NCI-H82 (cell line): ENCODE data around the gene TLDC2.
"Not testable (repeated sequence)": the region's sequence is repeated elsewhere in the genome, so short reads cannot be mapped to it uniquely, and the experiment has no call there.

Source experiments
- DNase-seq: peaks from one replicate; lab custom pipeline; 2025; lab: John Stamatoyannopoulos, UW

Gene TLDC2

DNA sequence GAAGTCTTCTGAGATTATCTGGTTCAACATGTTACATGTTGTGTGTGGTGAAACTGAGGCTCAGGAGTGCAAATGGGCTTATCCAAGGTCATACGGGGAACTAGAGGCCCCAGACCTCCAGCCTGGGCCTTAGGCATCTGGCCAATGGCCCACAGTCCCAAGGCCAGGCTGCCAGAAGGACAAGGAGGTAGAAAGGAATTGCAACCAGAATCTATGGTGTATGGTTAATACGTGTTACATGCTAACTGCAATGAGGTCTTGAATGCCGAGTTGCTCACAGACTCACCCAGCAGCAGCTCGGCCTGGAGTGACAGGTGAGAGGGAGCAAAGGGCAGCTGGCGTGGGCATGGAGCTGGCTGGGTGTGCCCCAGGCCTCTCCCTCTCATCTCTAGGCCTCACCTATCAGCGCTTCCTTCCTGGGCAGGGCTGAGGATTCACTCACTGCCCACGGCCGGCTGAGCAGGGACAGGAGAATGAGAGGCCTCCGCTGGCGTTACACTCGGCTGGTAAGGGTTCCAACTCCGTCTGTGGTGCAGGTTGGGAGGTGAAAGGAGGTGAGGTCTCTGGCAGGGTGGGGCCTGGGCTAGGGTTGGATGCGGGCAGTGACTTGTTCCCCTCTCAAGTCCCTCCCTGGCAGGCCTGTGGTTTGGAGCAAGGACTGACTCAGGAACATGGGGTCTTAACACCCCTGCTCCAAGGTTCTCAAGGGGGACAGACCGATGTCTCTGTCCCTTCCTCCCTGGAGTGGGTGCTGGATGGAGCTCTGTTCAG is at the start of gene TLDC2:
Gene TLDC2 (plus strand): TSS at position 437 of the 771 bp plus-strand sequence. CDS start 37 bp downstream, at position 474.
- no peak for DNase-seq

DNA sequence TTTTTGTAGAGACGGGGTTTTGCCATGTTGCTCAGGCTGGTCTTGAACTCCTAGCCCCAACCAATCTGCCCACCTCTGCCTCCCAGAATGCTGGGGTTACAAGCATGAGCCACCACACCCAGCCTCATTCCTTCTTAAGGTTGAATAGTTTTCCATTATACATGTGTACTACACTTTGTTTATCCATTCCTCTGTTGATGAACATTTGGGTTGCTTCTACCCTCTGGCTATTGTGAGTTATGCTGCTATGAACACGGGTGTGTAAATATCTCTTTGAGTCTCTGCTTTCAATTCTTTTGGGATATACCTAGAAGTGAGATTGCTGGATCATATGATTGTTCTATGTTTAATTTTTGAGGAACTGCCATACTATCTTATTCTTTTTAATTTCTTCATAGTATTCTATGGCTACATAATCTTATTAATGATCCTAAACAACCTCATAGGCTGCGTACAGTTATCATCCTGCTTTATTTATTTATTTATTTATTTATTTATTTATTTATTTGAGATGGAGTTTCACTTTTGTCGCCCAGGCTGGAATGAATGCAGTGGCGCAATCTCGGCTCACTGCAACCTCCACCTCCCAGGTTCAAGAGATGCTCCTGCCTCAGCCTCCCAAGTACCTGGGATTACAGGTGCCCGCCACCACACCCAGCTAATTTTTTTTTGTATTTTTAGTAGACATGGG is 49.2 kb upstream of the TLDC2 start:
- no peak for DNase-seq

DNA sequence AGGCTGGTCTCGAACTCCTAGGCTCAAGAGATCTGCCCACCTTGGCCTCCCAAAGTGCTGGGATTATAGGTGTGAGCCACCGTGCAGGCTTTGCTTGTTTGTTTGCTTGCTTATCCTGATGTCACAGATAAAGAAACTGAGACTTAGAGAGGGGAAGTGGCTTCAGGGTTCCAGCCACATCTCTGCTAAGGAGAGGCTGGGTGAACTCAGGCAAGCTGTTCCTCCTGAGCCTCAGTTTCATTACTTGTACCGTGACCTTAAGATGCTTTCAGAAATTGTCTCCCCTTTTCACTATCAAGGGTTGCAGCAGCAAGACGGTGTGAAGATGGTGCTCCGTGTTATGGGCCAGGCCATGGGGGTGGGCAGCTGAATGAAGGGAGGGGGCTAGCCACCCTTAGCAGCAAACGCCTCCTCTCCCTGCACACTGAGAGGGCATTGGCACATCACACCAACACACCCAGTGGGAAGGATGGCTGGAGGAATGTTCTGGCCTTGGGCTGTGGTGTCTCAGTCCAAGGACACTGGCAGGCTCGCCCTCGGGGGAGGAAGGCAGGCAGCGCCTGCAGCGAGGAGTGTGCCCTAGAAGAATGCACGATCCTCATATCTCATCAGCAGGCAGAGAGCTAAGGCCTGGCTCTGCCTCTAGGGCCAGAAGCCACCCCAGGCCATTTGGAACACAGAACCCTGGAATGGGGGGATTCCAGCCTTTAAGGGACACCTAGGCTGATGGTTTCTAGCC is 48.2 kb upstream of the TLDC2 start:
- DNase-seq, result no peak

DNA sequence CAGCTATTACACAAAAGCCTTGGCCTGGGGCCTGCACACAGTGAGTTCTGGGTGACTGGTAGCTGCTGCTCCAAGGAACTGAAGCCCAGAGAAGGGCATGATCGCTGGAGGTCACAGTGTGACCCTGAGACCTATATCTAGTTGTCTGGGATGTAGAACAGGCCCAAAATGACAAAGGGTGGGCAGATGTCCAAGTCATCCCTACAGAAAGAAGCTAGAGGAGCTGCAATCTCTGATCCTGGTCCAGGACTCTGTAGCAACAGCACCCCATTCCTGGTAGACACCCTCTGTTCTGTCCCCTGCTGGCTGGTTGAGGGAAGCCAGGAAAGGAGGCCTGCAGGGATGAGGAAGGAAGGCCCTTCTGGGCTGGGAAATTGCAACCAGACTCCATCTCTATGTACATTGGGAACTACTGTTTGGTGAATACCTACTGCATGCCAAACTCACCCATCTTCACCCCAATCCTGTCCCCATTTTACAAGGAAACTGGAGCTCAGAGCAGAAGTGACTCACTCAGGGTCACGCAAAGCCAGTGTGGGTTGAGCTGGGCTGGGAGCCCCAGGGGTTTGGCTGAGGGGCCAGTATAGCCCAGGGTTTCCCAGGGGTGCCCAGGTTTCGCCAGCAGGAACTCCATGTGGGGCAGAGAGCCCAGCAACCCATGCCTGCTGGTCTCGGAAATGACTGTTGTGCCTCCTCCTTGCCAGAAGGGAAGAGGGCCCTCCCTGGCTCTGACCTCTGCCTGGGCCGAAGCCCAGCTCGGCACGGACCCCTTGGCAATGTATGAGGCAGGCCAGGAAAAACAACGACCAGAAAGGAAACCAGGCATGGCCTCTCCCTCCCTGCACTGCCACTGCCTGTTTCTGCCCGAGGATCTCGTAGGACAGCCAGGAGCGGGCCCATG is 44.9 kb upstream of the TLDC2 start:
- DNase-seq, result no peak

DNA sequence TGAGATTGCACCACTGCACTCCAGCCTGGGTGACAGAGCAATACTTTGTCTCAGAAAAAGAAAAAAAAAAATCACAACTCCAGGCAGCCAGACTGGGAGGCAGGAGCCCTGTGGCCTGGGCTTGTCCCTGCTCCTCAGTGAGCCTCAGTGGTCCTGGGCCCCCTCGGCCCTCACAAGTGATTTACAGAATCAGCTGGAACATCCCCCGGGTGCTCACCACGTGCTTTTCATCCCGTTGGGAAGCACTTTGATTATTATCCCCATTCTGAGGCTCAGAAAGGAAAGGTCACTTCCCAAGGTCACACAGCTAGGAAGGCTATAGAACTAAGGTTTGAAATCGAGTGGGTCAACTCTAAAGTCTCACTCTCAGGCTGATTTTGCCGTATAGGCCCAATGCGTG is 43.1 kb upstream of the TLDC2 start:
- peak; percentile 61 for DNase-seq

DNA sequence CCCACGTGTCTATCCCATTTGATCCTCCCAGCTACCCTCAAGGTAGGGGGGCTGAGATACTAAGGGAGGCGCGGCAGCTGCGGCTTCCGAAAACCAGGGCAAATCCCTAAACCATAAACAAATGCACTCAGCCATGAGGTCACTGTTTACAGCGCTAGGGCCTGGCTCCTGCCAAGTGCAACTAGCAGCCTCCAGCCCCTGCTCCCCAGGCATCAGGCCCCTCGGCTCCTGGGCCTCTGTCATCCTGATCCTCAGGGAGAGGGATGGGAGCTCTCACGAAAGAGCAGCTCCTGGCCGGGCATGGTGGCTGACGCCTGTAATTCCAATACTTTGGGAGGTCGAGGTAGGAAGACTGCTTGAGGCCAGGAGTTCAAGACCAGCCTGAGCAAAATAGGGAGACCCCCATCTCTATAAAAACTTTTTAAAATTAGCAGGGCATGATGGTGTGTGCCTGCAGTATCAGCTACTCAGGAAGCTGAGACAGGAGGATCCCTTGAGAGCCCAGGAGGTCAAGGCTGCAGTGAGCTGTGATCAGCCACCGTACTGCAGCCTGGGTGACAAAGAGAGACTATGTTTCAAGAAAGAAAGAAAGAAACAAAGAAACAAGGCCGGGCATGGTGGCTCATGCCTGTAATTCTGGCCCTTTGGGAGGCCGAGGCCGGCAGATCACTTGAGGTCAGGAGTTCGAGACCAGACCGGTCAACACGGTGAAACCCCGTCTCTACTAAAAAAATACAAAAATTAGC is 42.5 kb upstream of the TLDC2 start:
- peak; percentile 92 for DNase-seq

DNA sequence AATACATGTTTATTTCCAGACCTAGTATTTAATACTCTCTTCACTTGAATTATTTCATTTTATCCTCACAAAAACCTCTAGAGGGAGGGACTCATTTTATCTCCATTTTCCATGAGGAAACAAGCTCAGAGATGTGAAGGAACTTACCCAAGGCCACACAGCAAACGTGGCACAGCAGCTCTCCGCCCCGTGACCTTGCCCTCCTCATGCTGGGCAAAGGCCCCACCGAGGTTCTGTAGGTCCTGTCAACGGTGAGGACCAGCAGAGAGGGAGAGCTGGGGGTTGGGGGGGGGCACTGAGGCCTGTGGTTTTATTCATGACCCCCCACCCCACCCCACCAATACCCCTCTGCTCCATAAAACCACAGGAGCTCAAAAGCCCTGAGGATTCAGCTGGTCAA is 40.9 kb upstream of the TLDC2 start:
- no peak for DNase-seq

DNA sequence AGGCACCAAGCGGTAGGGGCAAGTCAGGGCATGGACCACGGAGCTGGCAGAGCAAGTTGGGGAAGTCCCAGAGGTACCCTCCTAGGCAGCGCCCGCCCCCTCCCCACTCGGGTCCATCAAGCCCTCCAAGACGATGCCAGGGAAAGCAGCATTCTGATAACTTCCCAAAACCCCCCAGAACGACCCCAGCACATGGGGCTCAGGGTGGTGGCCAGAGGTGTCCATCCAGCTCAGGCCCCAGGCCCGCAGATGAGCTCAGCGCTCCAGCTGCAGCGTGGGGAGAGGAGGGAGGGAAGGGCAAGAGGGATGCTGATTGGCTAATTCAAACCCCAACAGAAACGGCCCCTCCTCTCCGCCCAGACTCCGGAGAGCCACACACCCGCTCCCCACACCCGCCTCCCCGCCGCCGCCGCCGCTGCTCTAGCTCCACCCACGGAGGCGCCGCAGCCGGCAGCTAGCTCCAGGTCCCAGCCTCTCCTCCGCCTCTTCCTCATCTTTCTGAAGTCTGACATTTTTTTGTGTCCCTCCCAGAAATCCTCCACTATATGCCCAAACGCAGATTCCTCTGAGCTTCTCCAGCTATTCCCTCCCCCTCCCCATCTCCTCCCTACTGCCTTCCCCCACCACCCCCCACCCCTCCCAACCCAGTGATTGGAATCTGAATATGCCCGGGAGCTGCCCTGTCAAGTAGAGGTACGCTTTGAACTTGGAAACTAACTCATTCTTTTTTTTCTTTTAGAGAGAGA is 40.3 kb upstream of the TLDC2 start:
- DNase-seq, result peak; percentile 97

DNA sequence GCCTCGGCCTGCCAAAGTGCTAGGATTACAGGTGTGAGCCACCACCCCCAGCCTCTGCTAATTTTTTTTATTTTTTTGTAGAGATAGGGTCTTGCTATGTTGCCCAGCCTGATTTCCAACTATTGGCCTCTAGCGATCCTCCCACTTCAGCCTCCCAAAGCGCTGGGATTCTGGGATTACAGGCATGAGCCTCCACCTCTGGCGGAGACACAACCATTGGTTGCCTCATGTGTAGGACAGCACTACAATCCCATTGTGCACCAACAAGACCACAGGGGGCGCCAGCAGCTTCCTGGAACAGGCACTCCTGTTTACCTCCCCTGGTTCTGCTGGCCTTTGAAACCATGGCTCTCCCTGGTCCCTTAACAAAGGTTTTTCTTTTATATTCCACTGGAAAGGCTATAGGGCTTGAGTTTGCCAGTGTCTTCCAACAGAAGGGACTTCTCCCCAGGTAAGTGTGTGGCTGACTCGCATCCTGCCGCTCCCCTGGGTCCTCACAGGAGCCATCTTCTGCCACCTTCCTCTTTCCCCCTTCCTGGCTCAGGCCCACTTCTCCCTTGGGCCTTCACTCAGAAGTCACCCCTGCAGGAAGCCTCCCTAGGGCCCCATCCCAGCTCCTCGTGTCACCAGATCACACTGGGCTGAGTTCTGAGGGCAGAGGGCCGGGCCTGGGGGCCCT is 39.2 kb upstream of the TLDC2 start:
- peak; percentile 91 for DNase-seq

DNA sequence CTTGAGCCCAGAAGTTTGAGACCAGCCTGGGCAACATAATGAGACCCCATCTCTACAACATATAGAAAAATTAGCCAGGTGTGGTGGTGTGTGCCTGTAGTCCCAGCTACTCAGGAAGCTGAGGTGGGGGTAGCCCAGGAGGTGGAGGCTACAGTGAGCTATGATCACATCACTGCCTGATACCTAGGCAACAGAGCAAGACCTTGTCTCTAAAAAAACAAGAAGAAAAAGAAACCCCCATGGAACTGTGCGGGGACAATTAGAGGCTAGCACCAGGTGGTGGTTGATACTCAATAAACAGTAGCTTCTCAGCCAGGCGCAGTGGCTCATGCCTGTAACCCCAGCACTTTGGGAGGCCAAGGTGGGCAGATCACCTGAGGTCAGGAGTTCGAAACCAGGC is 37.6 kb upstream of the TLDC2 start:
- DNase-seq, result not testable (repeated sequence)

DNA sequence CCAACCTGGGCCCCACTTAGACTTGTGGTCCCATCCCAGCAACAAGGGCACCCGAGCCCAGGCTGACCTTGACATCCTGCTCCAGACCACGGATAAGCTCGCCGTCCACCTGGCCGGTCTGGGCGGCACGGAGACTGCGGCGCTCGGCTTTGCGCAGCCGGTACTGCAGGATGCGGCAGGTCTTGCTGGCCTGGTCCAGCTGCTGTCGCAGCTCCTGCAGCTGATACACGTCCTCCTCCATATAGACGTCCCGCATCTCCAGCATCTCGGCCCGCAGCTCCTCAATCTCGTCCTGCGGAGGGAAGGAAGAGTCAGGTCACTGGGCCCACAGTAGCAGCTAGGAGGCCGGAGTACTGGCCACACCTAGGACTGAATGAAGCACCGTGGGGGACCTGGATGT is 36.8 kb upstream of the TLDC2 start:
- no peak for DNase-seq

DNA sequence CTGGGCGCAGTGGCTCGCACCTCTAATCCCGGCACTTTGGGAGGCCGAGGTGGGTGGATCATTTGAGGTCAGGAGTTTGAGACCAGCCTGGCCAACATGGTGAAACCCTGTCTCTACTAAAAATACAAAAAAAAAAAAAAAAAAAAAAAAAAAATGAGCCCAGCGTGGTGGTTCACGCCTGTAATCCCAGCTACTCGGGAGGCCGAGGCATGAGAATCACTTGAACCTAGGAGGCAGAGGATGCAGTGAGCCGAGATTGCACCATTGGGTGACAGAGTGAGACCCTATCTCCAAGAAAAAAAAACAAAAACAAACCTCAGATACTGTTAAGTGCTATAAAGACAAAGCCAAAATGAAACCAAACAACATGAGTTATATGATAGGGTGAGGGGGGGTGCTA is 34.9 kb upstream of the TLDC2 start:
- DNase-seq, result not testable (repeated sequence)

DNA sequence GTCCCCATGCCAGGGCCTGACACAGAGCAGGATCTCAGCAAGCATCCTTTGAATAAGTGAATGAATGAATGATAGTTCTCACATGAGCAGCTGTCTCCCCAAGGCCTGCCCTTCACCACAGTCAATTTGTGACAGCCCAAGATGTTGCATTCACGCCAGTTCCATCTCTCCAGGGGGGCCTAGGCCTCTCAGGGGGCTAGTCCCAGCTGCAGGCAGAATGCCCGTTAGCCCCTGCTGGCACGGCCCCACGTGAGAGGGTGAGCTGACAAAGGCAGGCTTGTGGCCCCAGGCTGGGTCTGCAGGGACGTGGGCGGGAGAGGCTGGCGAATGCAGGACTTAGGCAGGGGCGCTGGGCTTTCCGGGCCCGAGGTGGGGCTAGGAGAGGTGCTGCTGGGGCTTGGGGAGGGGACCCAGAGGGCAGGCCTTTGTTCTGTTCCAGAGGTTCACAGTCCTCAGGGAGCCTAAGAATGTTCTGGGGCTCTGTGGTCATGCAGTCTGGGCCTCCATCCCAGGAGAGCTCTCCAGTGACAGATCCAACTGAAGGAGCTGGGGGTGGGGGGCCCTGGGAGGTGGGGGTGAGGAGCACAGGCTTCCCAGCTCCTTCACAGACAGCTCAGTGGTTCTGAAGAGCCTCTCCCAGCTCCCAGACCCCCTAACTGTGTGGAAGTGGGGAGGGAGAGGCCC is 30.5 kb upstream of the TLDC2 start:
- DNase-seq, result no peak

DNA sequence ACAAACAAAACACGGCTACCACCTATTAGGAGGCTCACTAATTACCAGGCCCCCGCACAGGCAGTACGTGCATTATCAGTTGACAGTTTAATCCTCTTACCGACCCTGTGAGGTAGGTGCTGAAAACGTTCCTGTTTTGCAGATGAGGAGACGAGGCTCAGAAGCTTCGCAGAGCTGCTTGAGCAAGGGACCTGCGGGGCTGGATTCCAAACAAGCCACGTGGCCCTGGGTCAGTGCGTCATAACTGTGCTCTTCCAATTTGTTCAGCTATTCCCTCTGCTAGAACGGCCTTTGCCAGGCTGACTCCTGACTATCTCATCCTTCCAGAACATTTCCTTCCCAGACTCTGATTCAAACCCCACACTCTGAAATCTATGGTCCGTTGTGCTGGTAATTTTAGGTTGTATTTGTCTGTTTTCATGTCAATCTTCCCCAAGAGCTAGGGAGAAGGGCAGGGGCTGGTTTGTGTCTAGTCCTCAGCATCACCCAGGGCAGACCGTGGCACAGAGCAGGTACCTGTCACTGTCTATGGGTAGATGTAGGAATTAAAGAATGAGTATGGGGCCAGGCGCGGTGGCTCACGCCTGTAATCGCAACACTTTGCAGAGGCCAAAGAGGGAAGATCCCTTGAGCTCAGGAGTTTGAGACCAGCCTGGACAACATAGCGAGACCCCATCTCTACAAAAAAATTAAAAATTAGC is 28.8 kb upstream of the TLDC2 start:
- DNase-seq, result peak; percentile 99

DNA sequence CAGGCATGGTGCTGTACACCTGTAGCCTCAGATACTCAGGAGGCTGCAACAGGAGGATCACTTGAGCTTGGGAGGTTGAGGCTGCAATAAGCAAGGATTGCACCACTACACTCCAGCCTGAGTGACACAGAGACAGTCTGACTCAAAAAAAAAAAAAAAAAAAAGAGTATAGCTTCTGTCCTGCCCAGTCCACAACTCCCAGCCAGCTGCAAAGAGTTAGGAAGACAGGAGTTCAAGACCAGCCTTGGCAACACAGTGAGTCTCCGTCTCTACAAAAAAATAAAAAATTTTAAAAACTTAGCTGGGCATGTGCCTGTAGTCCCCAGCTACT is 28.3 kb upstream of the TLDC2 start:
- DNase-seq, result no peak

DNA sequence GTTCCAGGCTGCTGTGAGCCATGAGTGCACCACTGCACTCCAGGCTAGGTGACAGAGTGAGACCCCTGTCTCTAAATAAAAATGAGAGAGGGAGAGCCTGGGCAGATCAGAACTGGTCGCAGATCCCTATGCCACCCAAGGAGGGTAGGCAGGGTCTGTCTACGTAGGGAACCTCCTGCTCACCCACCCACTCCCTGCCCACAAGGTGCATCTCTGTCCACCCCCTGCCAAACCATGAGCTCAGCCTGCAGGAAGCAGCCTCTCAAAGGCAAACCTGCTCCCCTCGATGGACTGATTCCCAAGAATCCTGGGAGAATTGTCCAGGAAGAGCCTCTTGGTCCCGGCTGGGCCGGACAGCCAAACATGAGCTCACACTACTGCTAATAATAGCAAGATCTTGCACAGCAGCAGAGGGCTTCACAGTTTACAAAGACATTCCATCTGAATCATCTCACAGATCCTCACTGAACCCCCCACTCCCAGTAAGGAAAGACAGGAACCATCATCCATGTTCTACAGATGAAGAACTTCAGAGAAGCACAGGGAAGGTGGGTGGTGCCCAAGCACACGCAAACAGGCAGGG is 27.8 kb upstream of the TLDC2 start:
- DNase-seq, result no peak

DNA sequence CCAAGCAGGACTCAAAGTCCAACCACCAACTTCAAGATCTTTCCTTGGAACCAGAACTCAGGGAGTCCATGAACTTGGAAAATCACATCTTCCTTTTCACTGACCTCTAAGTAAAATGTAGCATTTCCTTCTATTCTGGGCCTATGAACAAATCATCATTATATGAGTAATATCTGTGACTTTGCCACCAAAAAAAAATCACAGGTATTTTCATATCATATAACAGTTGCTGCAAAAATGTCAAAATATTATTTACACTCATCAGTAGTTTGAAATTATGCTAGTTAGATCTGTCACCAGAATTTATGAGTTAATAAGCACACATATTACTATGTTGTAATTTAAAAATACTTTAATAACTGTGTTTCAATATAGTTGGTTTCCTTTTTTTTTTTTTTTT is 27.3 kb upstream of the TLDC2 start:
- DNase-seq, result no peak

DNA sequence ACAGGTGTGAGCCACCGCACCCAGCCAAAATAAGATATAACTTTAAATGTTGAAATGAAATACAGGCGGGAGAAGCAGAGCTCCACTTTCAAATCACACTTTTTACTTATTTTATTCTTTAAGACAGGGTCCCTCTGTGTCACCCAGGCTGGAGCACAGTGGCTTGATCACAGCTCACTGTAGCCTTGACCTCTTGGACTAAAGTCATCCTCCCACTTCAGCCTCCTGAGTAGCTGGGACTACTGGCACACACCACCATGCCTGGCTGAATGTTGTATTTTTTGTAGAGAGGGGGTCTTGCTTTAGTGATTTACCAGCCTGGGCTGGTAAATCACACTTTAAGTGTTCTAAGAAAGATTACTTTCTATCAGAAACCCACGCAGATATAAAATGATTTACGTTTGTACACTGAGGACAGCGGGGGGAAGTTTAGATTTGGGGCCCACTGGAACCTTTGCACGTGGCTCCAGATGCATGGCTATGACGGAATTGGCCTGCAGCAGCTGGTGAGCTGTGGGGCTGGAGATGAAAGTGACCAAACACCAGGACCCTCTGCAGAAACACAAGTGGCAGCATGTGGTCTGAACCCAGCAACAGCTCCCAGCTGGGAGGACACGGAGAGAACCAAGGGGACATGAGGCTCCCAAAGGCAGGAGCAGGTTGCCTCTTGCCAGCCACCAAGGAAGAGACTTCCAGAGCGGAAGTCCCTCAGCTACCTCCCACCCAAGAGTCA is 26.4 kb upstream of the TLDC2 start:
- no peak for DNase-seq
